Measurements from ENCODE around the gene ACTC1.

The ACTC1 gene

DNA sequence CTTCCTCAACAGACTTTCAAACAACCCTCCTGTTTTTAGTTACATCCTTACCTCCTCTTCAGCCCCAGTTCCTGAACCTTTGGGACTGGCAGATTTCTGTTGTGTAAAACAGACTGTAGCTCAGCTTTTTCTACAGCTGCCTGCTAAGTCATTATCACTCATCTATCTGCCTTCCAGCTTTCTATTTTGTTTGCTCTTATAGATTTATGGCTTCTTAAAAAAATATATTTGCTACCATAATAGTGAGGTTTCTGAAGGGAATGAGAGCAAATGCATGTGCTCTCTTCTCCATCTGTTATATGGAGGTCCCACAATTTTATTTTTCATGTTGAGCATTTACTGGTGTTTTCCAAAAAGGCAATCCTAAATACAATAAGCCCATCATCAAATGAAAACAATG lies 22.3 kb downstream of the ACTC1 start:
- H3K27ac ChIP-seq: no peak overlapping the region
- TF ChIP-seq, protein P1, sequence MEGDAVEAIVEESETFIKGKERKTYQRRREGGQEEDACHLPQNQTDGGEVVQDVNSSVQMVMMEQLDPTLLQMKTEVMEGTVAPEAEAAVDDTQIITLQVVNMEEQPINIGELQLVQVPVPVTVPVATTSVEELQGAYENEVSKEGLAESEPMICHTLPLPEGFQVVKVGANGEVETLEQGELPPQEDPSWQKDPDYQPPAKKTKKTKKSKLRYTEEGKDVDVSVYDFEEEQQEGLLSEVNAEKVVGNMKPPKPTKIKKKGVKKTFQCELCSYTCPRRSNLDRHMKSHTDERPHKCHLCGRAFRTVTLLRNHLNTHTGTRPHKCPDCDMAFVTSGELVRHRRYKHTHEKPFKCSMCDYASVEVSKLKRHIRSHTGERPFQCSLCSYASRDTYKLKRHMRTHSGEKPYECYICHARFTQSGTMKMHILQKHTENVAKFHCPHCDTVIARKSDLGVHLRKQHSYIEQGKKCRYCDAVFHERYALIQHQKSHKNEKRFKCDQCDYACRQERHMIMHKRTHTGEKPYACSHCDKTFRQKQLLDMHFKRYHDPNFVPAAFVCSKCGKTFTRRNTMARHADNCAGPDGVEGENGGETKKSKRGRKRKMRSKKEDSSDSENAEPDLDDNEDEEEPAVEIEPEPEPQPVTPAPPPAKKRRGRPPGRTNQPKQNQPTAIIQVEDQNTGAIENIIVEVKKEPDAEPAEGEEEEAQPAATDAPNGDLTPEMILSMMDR (conservative IDR thresholded peaks at IDR 0.05): no peak
- no peak for TF ChIP-seq ZFX (IDR thresholded peaks at IDR 0.05)

DNA sequence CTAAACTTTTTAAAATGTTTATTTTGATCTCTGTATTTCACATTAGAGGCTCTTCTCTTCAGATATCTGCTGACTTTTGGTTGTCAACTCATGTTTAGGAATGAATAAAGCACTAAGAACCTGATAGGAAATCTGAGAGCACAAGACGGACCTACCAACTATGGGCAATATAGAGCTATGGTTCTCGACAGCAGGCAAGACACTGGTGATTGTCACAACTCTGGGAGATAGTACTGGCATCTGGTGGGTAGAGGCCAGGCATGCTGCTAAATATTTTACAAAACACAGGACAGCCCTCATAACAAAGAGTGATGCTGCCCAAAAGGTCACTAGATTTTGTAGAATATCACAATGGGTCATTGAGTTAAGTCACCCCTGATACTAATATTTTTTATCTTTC lies 23.0 kb downstream of the ACTC1 start:
- H3K27ac ChIP-seq: no peak overlapping the region
- TF ChIP-seq ZFX (IDR thresholded peaks at IDR 0.05): no peak

DNA sequence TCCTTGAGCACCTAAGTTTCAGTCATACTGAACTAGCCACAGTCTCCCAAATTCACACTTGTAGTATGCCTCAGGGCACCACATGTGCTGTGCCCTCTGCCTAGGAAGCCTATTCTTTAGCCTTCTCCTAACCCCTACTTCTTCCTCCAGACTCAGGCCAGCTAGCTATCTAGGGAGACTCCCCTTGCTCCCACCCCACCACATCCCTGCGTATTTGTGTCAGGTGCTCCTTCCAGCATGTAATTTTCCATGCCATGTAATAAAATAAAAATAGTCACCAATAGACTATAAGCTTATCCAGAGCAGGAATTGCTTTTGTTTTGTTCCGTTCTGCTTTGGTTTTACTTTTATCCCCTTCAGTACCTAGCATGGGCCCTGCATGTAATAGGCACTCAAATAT lies 25.6 kb downstream of the ACTC1 start:
- TF ChIP-seq, protein P1 (conservative IDR thresholded peaks at IDR 0.05): no peak
- no peak overlapping the region for H3K27ac ChIP-seq

DNA sequence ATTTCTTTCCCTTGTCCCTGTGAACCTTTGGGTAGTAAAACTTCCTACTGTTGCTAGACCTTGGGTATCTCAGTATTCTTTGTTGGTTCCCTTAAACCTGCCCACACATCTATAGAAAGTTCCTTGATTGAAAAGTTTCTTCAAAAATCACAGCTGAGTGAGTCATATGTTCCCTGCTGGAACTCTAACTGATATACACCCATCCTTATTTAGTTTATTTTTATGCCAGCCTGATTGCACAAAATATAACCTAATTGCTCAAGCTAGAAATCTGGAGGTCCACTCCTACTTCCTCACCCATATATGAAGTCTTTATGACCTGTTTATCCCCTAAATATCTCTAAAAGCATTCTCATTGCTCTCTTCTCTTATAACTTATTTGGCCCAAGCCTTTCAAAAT lies 26.8 kb downstream of the ACTC1 start:
- H3K27ac ChIP-seq: no peak overlapping the region
- TF ChIP-seq ZFX (IDR thresholded peaks at IDR 0.05): no peak
- TF ChIP-seq, protein P1 (conservative IDR thresholded peaks at IDR 0.05): no peak

DNA sequence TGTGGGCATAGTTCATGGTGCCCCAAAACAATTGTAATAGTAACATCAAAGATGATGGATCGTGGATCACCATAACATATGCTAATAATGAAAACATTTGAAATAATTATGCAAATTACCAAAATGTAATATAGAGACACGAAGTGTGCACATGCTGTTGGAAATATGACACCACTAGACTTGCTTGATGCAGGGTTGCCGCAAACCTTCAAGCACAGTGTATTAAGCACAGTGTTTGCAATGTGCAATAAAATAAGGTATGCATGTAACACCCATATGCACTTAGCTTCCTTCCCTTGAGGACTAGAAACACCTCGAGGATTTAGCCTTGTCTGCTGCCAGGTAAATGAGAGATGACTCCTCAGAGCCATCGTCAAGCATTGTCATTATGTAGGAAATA lies 29.6 kb downstream of the ACTC1 start:
- TF ChIP-seq ZFX (IDR thresholded peaks at IDR 0.05): no peak
- TF ChIP-seq, protein P1 (conservative IDR thresholded peaks at IDR 0.05): no peak
- H3K27ac ChIP-seq: no peak overlapping the region

DNA sequence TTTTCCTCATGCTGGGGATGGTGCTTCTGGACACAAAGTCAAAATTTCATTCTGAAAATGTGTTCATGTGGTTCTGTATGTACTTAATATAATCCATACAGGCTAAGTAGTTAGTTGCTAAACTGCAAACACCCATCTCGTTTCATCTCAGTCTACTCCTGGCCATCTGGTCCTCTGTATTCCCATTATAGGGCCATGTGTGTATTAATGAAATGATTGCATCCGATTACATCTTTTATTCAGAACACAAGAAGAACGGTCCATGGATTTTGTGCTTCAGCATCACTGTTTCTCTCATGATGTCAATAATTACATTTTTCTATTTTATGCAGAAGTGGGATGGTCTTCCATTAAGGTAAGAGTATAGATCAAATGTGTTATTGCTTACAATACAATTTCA lies 34.4 kb downstream of the ACTC1 start:
- H3K27ac ChIP-seq: no peak overlapping the region
- TF ChIP-seq, protein P1 (conservative IDR thresholded peaks at IDR 0.05): no peak
- TF ChIP-seq ZFX (IDR thresholded peaks at IDR 0.05): no peak

DNA sequence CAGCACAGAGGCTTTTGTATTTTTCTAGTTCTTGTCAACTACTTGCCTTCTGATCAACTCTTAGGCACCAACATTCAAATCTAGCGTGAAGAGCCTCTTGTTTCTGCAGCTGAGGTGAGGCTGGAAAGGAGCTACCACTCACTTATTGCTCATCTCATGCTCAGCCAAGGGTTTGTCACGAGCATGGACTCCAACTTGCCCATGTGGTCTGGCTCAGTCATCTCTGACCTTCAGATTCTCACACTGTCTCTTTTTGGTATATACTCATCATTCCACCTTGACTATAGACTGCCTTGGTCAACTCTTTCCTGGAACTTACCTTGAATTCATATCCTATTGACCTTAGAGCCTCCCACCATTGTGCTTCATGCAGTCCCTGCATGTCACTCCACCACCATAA lies 35.4 kb downstream of the ACTC1 start:
- H3K27ac ChIP-seq: no peak overlapping the region
- TF ChIP-seq, protein P1 (conservative IDR thresholded peaks at IDR 0.05): no peak
- TF ChIP-seq ZFX (IDR thresholded peaks at IDR 0.05): no peak

DNA sequence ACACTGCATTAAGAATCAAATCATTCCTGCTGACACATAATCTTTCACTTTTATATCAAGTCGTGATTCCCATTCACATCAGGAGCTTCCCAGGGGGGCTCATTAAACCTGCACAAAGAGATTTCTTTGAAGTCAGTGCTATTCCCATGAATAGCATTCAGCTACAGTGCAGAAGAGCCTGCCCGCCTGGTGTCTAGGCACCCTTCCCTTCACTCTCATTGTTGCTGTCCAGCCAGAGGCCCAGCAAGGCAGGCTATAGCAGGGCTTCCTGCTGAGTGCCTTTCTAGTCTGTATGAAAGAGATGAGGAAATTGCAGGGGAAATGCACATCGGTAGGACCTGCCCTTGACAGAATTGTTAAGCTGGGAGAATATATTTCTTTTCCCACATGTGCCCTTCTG lies 36.0 kb downstream of the ACTC1 start:
- no peak overlapping the region for H3K27ac ChIP-seq
- TF ChIP-seq ZFX (IDR thresholded peaks at IDR 0.05): no peak
- TF ChIP-seq, protein P1 (conservative IDR thresholded peaks at IDR 0.05): no peak
